PC-9 (cell line): ENCODE results near the gene STEAP3.

Experiments used
- CTCF ChIP-seq: fragments of 200-600 bp; sonication (generic); conservative IDR thresholded peaks from 2 replicates; pipeline ENCODE4 v1.6.1; 2017; ENCODE audit warnings: mixed run types, antibody characterized with exemption, mild to moderate bottlenecking, moderate library complexity
- EZH2 ChIP-seq: fragments of 200-600 bp; sonication (generic); IDR thresholded peaks from 2 replicates; pipeline ENCODE4 v1.8.0; 2017; ENCODE audit warnings: antibody characterized with exemption, low read depth

- TF ChIP-seq CTCF, result no peak
- no peak for TF ChIP-seq EZH2
These were observed 25.7 kb downstream of the STEAP3 start for GRCh38 chr2:119249311-119249710.
